Glomerular visceral epithelial cell (primary cell): ENCODE results near the gene VENTX.

Experiments used
- DNase-seq: peaks from one replicate; pipeline ENCODE4 v3.0.0-alpha.2; 2016; ENCODE audit errors: extremely low spot score

Gene VENTX

GRCh38 chr10:133271521-133272300 lies 34.1 kb downstream of the VENTX start:
- DNase-seq, result no peak

- DNase-seq, result no peak
Measured at GRCh38 chr10:133272301-133272963, 34.8 kb downstream of the VENTX start.

- DNase-seq, result no peak
Measured at GRCh38 chr10:133272964-133273420, 35.3 kb downstream of the VENTX start.

- no peak for DNase-seq
Measured at GRCh38 chr10:133273534-133274143, 36.0 kb downstream of the VENTX start.

GRCh38 chr10:133274751-133275683 lies 37.4 kb downstream of the VENTX start:
- no peak for DNase-seq

GRCh38 chr10:133275684-133276092 lies 38.0 kb downstream of the VENTX start:
- no peak for DNase-seq

- no peak for DNase-seq
Measured at GRCh38 chr10:133276100-133276434, 38.4 kb downstream of the VENTX start.

GRCh38 chr10:133276435-133277201 lies 39.0 kb downstream of the VENTX start, which contains the start of gene ADAM8:
Gene ADAM8, minus strand, starts transcription at chr10:133276868. Its CDS starts 51 bp downstream, at chr10:133276817.
- no peak for DNase-seq

- DNase-seq, result no peak
Measured at GRCh38 chr10:133277277-133277992, 39.8 kb downstream of the VENTX start.

- DNase-seq, result no peak
Measured at GRCh38 chr10:133277993-133278576, 40.4 kb downstream of the VENTX start.

GRCh38 chr10:133278577-133279265 lies 41.1 kb downstream of the VENTX start:
- peak; percentile 74 for DNase-seq

GRCh38 chr10:133279326-133280226 lies 41.9 kb downstream of the VENTX start:
- DNase-seq, result no peak

- no peak for DNase-seq
Measured at GRCh38 chr10:133280391-133281059, 42.9 kb downstream of the VENTX start.

- DNase-seq, result no peak
Measured at GRCh38 chr10:133281084-133281483, 43.4 kb downstream of the VENTX start.

- DNase-seq, result no peak
Measured at GRCh38 chr10:133281628-133282372, 44.1 kb downstream of the VENTX start.

GRCh38 chr10:133282846-133283390 lies 45.3 kb downstream of the VENTX start:
- no peak for DNase-seq

GRCh38 chr10:133283931-133284330 lies 46.3 kb downstream of the VENTX start:
- DNase-seq, result no peak
